Measurements from ENCODE around the gene NEK7. TPM values are rescaled to one million over a fixed set of nuclear protein-coding genes. Genes with fewer than 3 reads are reported as not detected.

The NEK7 gene
- total RNA-seq, 4 donors from 2014 or later, result 123 to 219 (median 141) TPM

GRCh38 chr1:198316546-198317100, 159.8 kb downstream of the NEK7 start:
- Histone ChIP-seq H3K27ac (no peak overlapping the region), H3K4me1 (no peaks in the 10 kb centered on the region), H3K9me3 (no peaks in the 10 kb centered on the region), H3K27me3 (no peaks in the 10 kb centered on the region), H3K36me3 (peaks cover 0 to 37% (median 0%) of the 10 kb centered on the region in 3 donors), H3K4me3 (no peak overlapping the region)
- 79 to 85% methylated on average over 4 of the region's 4 CpGs for WGBS, 2 donors
- TF ChIP-seq EP300 (IDR thresholded peaks at IDR 0.05), result no peak
- no peak for TF ChIP-seq POLR2A (IDR thresholded peaks at IDR 0.05)
- no peak for TF ChIP-seq CTCF (IDR thresholded peaks at IDR 0.05)
- DNase-seq (ENCODE audit: low spot score in 2 of 2), result no peak

GRCh38 chr1:198318085-198318484, 161.3 kb downstream of the NEK7 start:
- WGBS, 2 donors, result 56 to 63% methylated on average over 1 of the region's 1 CpG
- no peak for DNase-seq (ENCODE audit: low spot score in 2 of 2)
- TF ChIP-seq EP300 (IDR thresholded peaks at IDR 0.05) (no peak), CTCF (IDR thresholded peaks at IDR 0.05) (no peak), POLR2A (IDR thresholded peaks at IDR 0.05) (no peak)
- H3K36me3 ChIP-seq, result peaks cover 0 to 37% (median 0%) of the 10 kb centered on the region in 3 donors
- no peak overlapping the region for H3K4me3 ChIP-seq
- H3K27me3 ChIP-seq, result no peaks in the 10 kb centered on the region
- no peak overlapping the region for H3K27ac ChIP-seq
- no peaks in the 10 kb centered on the region for H3K9me3 ChIP-seq
- no peaks in the 10 kb centered on the region for H3K4me1 ChIP-seq

- WGBS, 2 donors, result 77 to 82% methylated on average over 6 of the region's 6 CpGs
Observed at GRCh38 chr1:198320759-198321158, 164.0 kb downstream of the NEK7 start.

GRCh38 chr1:198326232-198326631, 169.4 kb downstream of the NEK7 start:
- H3K36me3 ChIP-seq, result peaks cover 0 to 2% (median 0%) of the 10 kb centered on the region in 3 donors
- no peaks in the 10 kb centered on the region for H3K4me1 ChIP-seq
- H3K9me3 ChIP-seq, result no peaks in the 10 kb centered on the region
- no peaks in the 10 kb centered on the region for H3K27me3 ChIP-seq
- no peak for DNase-seq (ENCODE audit: low spot score in 2 of 2)
- 35 to 47% methylated on average over 3 of the region's 3 CpGs for WGBS, 2 donors
- no peak overlapping the region for H3K4me3 ChIP-seq
- H3K27ac ChIP-seq, result no peak overlapping the region
- no peak for TF ChIP-seq CTCF (IDR thresholded peaks at IDR 0.05)
- no peak for TF ChIP-seq POLR2A (IDR thresholded peaks at IDR 0.05)
- no peak for TF ChIP-seq EP300 (IDR thresholded peaks at IDR 0.05)

More at GRCh38 chr1:198320759-198321158, 164.0 kb downstream of the NEK7 start:
- DNase-seq (ENCODE audit: low spot score in 2 of 2), result no peak
- peaks cover 0 to 21% (median 0%) of the 10 kb centered on the region in 3 donors for H3K36me3 ChIP-seq
- no peak overlapping the region for H3K27ac ChIP-seq
- H3K27me3 ChIP-seq, result no peaks in the 10 kb centered on the region
- no peaks in the 10 kb centered on the region for H3K4me1 ChIP-seq
- no peak overlapping the region for H3K4me3 ChIP-seq
- TF ChIP-seq EP300 (IDR thresholded peaks at IDR 0.05), result no peak
- TF ChIP-seq CTCF (IDR thresholded peaks at IDR 0.05), result no peak
- TF ChIP-seq POLR2A (IDR thresholded peaks at IDR 0.05), result no peak
- no peaks in the 10 kb centered on the region for H3K9me3 ChIP-seq

- no peaks in the 10 kb centered on the region for H3K9me3 ChIP-seq
- H3K36me3 ChIP-seq, result no peaks in the 10 kb centered on the region
- no peak for DNase-seq (ENCODE audit: low spot score in 2 of 2)
- no peak for TF ChIP-seq EP300 (IDR thresholded peaks at IDR 0.05)
- TF ChIP-seq CTCF (IDR thresholded peaks at IDR 0.05), result no peak
- no peak for TF ChIP-seq POLR2A (IDR thresholded peaks at IDR 0.05)
- H3K27me3 ChIP-seq, result no peaks in the 10 kb centered on the region
- H3K4me1 ChIP-seq, result no peaks in the 10 kb centered on the region
- no peak overlapping the region for H3K4me3 ChIP-seq
- 77 to 82% methylated on average over 4 of the region's 4 CpGs for WGBS, 2 donors
- no peak overlapping the region for H3K27ac ChIP-seq
Observed at GRCh38 chr1:198326915-198327314, 170.1 kb downstream of the NEK7 start.

Measured in tibial nerve (tissue), 4 donors.